HL-60/S4 (cell line): ENCODE data around the gene EFCAB9.
"Not testable (repeated sequence)": the region's sequence is repeated elsewhere in the genome, so short reads cannot be mapped to it uniquely, and the experiment has no call there.

Experiments used
- in situ Hi-C: fragments of 300-500 bp; cut with MboI; formaldehyde crosslinking; loops from 2 replicates; pipeline ENCODE4 v1.14.3; 2022; ENCODE audit warnings: low sequenced_read_pairs

EFCAB9 gene

GRCh38 chr5:172187118-172188032 lies 6.6 kb upstream of the EFCAB9 start:
- in situ Hi-C loops = no loop called here

GRCh38 chr5:172188033-172188892 lies 5.7 kb upstream of the EFCAB9 start, which contains the start of gene STK10:
Gene STK10, minus strand, starts transcription at chr5:172188224. Its CDS starts 182 bp downstream, at chr5:172188042.
- in situ Hi-C loops = no loop called here

- in situ Hi-C loops = no loop called here
These were observed 4.9 kb upstream of the EFCAB9 start for GRCh38 chr5:172188893-172189692.

GRCh38 chr5:172189693-172190296 lies 4.2 kb upstream of the EFCAB9 start:
- in situ Hi-C loops = no loop called here

- in situ Hi-C loops = no loop called here
These were observed 1.2 kb downstream of the EFCAB9 start for GRCh38 chr5:172194985-172195774.

- in situ Hi-C loops = not testable (repeated sequence)
These were observed 3.8 kb downstream of the EFCAB9 start for GRCh38 chr5:172197775-172198174.

- in situ Hi-C loops = no loop called here
These were observed 5.5 kb downstream of the EFCAB9 start for GRCh38 chr5:172199446-172199845.

GRCh38 chr5:172200476-172200875 lies 6.5 kb downstream of the EFCAB9 start:
- in situ Hi-C loops = no loop called here

GRCh38 chr5:172205984-172206383 lies 12.0 kb downstream of the EFCAB9 start:
- in situ Hi-C loops = not testable (repeated sequence)

GRCh38 chr5:172207511-172207910 lies 13.5 kb downstream of the EFCAB9 start:
- in situ Hi-C loops = no loop called here

GRCh38 chr5:172209714-172210113 lies 15.7 kb downstream of the EFCAB9 start:
- in situ Hi-C loops = no loop called here

- in situ Hi-C loops = no loop called here
These were observed 17.7 kb downstream of the EFCAB9 start for GRCh38 chr5:172211676-172212075.

GRCh38 chr5:172213126-172213525 lies 19.2 kb downstream of the EFCAB9 start:
- in situ Hi-C loops = no loop called here

GRCh38 chr5:172216345-172216744 lies 22.4 kb downstream of the EFCAB9 start:
- in situ Hi-C loops = no loop called here

GRCh38 chr5:172219296-172219695 lies 25.3 kb downstream of the EFCAB9 start:
- in situ Hi-C loops = no loop called here

GRCh38 chr5:172223901-172224873 lies 30.2 kb downstream of the EFCAB9 start:
- in situ Hi-C loops = no loop called here

GRCh38 chr5:172224996-172225395 lies 31.0 kb downstream of the EFCAB9 start:
- in situ Hi-C loops = no loop called here

- in situ Hi-C loops = no loop called here
These were observed 35.9 kb downstream of the EFCAB9 start for GRCh38 chr5:172229904-172230303.
